Measurements from ENCODE around the gene SLC17A9.

Gene SLC17A9

GRCh38 chr20:62910777-62911497 lies 41.6 kb upstream of the SLC17A9 start:
- Histone ChIP-seq H3K9me3 (ENCODE audit: control insufficient read depth in 2 of 2, low read length in 2 of 2) (no peaks in the 10 kb centered on the region), H3K27me3 (ENCODE audit: control insufficient read depth in 2 of 2, insufficient read depth in 2 of 2, low read length in 2 of 2) (no peaks in the 10 kb centered on the region), H3K36me3 (ENCODE audit: control insufficient read depth in 2 of 2, insufficient read depth in 2 of 2, low read length in 2 of 2) (peaks cover 69 to 72% of the 10 kb centered on the region in 2 donors), H3K9ac (ENCODE audit: low read depth in 1 of 2, low read length in 2 of 2) (no peak overlapping the region), H3K4me1 (ENCODE audit: control insufficient read depth in 2 of 2, insufficient read depth in 2 of 2, low read length in 2 of 2) (peaks cover 0 to 11% of the 10 kb centered on the region in 2 donors), H3K27ac (ENCODE audit: low read depth in 2 of 2, low read length in 2 of 2) (no peak overlapping the region), H3K4me3 (ENCODE audit: low read length in 2 of 2) (no peak overlapping the region)

GRCh38 chr20:62911701-62912280 lies 40.7 kb upstream of the SLC17A9 start:
- peaks cover 61 to 64% of the 10 kb centered on the region in 2 donors for H3K36me3 ChIP-seq (ENCODE audit: control insufficient read depth in 2 of 2, insufficient read depth in 2 of 2, low read length in 2 of 2)
- H3K9ac ChIP-seq (ENCODE audit: low read depth in 1 of 2, low read length in 2 of 2), result no peak overlapping the region
- no peaks in the 10 kb centered on the region for H3K27me3 ChIP-seq (ENCODE audit: control insufficient read depth in 2 of 2, insufficient read depth in 2 of 2, low read length in 2 of 2)
- no peaks in the 10 kb centered on the region for H3K9me3 ChIP-seq (ENCODE audit: control insufficient read depth in 2 of 2, low read length in 2 of 2)
- no peak overlapping the region for H3K4me3 ChIP-seq (ENCODE audit: low read length in 2 of 2)
- peaks cover 2 to 14% of the 10 kb centered on the region in 2 donors for H3K4me1 ChIP-seq (ENCODE audit: control insufficient read depth in 2 of 2, insufficient read depth in 2 of 2, low read length in 2 of 2)
- H3K27ac ChIP-seq (ENCODE audit: low read depth in 2 of 2, low read length in 2 of 2), result no peak overlapping the region

GRCh38 chr20:62913043-62913630 lies 39.4 kb upstream of the SLC17A9 start:
- H3K9me3 ChIP-seq (ENCODE audit: control insufficient read depth in 2 of 2, low read length in 2 of 2), result no peaks in the 10 kb centered on the region
- H3K27ac ChIP-seq (ENCODE audit: low read depth in 2 of 2, low read length in 2 of 2), result no peak overlapping the region
- H3K4me1 ChIP-seq (ENCODE audit: control insufficient read depth in 2 of 2, insufficient read depth in 2 of 2, low read length in 2 of 2), result peaks cover 13 to 23% of the 10 kb centered on the region in 2 donors
- peaks cover 50% of the 10 kb centered on the region in 2 donors for H3K36me3 ChIP-seq (ENCODE audit: control insufficient read depth in 2 of 2, insufficient read depth in 2 of 2, low read length in 2 of 2)
- no peaks in the 10 kb centered on the region for H3K27me3 ChIP-seq (ENCODE audit: control insufficient read depth in 2 of 2, insufficient read depth in 2 of 2, low read length in 2 of 2)
- H3K4me3 ChIP-seq (ENCODE audit: low read length in 2 of 2), result no peak overlapping the region
- no peak overlapping the region for H3K9ac ChIP-seq (ENCODE audit: low read depth in 1 of 2, low read length in 2 of 2)

GRCh38 chr20:62914436-62914835 lies 38.1 kb upstream of the SLC17A9 start:
- Histone ChIP-seq H3K27ac (ENCODE audit: low read depth in 2 of 2, low read length in 2 of 2) (no peak overlapping the region), H3K27me3 (ENCODE audit: control insufficient read depth in 2 of 2, insufficient read depth in 2 of 2, low read length in 2 of 2) (no peaks in the 10 kb centered on the region), H3K4me1 (ENCODE audit: control insufficient read depth in 2 of 2, insufficient read depth in 2 of 2, low read length in 2 of 2) (peaks cover 17 to 27% of the 10 kb centered on the region in 2 donors), H3K9ac (ENCODE audit: low read depth in 1 of 2, low read length in 2 of 2) (no peak overlapping the region), H3K36me3 (ENCODE audit: control insufficient read depth in 2 of 2, insufficient read depth in 2 of 2, low read length in 2 of 2) (peaks cover 37% of the 10 kb centered on the region in 2 donors), H3K9me3 (ENCODE audit: control insufficient read depth in 2 of 2, low read length in 2 of 2) (no peaks in the 10 kb centered on the region), H3K4me3 (ENCODE audit: low read length in 2 of 2) (no peak overlapping the region)

GRCh38 chr20:62914970-62915457 lies 37.5 kb upstream of the SLC17A9 start:
- H3K36me3 ChIP-seq (ENCODE audit: control insufficient read depth in 2 of 2, insufficient read depth in 2 of 2, low read length in 2 of 2), result peaks cover 32 to 33% of the 10 kb centered on the region in 2 donors
- H3K27me3 ChIP-seq (ENCODE audit: control insufficient read depth in 2 of 2, insufficient read depth in 2 of 2, low read length in 2 of 2), result no peaks in the 10 kb centered on the region
- no peak overlapping the region for H3K9ac ChIP-seq (ENCODE audit: low read depth in 1 of 2, low read length in 2 of 2)
- no peak overlapping the region for H3K27ac ChIP-seq (ENCODE audit: low read depth in 2 of 2, low read length in 2 of 2)
- H3K9me3 ChIP-seq (ENCODE audit: control insufficient read depth in 2 of 2, low read length in 2 of 2), result no peaks in the 10 kb centered on the region
- peak overlapping the region in 1 of 2 donors; percentile 46 for H3K4me3 ChIP-seq (ENCODE audit: low read length in 2 of 2)
- peaks cover 19 to 31% of the 10 kb centered on the region in 2 donors for H3K4me1 ChIP-seq (ENCODE audit: control insufficient read depth in 2 of 2, insufficient read depth in 2 of 2, low read length in 2 of 2)

- peaks cover 13 to 14% of the 10 kb centered on the region in 2 donors for H3K36me3 ChIP-seq (ENCODE audit: control insufficient read depth in 2 of 2, insufficient read depth in 2 of 2, low read length in 2 of 2)
- H3K4me3 ChIP-seq (ENCODE audit: low read length in 2 of 2), result no peak overlapping the region
- H3K4me1 ChIP-seq (ENCODE audit: control insufficient read depth in 2 of 2, insufficient read depth in 2 of 2, low read length in 2 of 2), result peaks cover 33 to 40% of the 10 kb centered on the region in 2 donors
- H3K9ac ChIP-seq (ENCODE audit: low read depth in 1 of 2, low read length in 2 of 2), result no peak overlapping the region
- no peaks in the 10 kb centered on the region for H3K9me3 ChIP-seq (ENCODE audit: control insufficient read depth in 2 of 2, low read length in 2 of 2)
- no peak overlapping the region for H3K27ac ChIP-seq (ENCODE audit: low read depth in 2 of 2, low read length in 2 of 2)
- H3K27me3 ChIP-seq (ENCODE audit: control insufficient read depth in 2 of 2, insufficient read depth in 2 of 2, low read length in 2 of 2), result no peaks in the 10 kb centered on the region
Observed at GRCh38 chr20:62916703-62917476, 35.6 kb upstream of the SLC17A9 start.

- H3K9me3 ChIP-seq (ENCODE audit: control insufficient read depth in 2 of 2, low read length in 2 of 2), result no peaks in the 10 kb centered on the region
- peaks cover 9% of the 10 kb centered on the region in 2 donors for H3K36me3 ChIP-seq (ENCODE audit: control insufficient read depth in 2 of 2, insufficient read depth in 2 of 2, low read length in 2 of 2)
- H3K9ac ChIP-seq (ENCODE audit: low read depth in 1 of 2, low read length in 2 of 2), result no peak overlapping the region
- H3K4me3 ChIP-seq (ENCODE audit: low read length in 2 of 2), result no peak overlapping the region
- H3K4me1 ChIP-seq (ENCODE audit: control insufficient read depth in 2 of 2, insufficient read depth in 2 of 2, low read length in 2 of 2), result peaks cover 39 to 48% of the 10 kb centered on the region in 2 donors
- no peak overlapping the region for H3K27ac ChIP-seq (ENCODE audit: low read depth in 2 of 2, low read length in 2 of 2)
- H3K27me3 ChIP-seq (ENCODE audit: control insufficient read depth in 2 of 2, insufficient read depth in 2 of 2, low read length in 2 of 2), result no peaks in the 10 kb centered on the region
Observed at GRCh38 chr20:62917720-62918119, 34.8 kb upstream of the SLC17A9 start.

- peaks cover 43 to 52% of the 10 kb centered on the region in 2 donors for H3K4me1 ChIP-seq (ENCODE audit: control insufficient read depth in 2 of 2, insufficient read depth in 2 of 2, low read length in 2 of 2)
- no peak overlapping the region for H3K27ac ChIP-seq (ENCODE audit: low read depth in 2 of 2, low read length in 2 of 2)
- H3K27me3 ChIP-seq (ENCODE audit: control insufficient read depth in 2 of 2, insufficient read depth in 2 of 2, low read length in 2 of 2), result no peaks in the 10 kb centered on the region
- H3K9ac ChIP-seq (ENCODE audit: low read depth in 1 of 2, low read length in 2 of 2), result no peak overlapping the region
- H3K4me3 ChIP-seq (ENCODE audit: low read length in 2 of 2), result peak overlapping the region in 1 of 2 donors; percentile 9
- no peaks in the 10 kb centered on the region for H3K9me3 ChIP-seq (ENCODE audit: control insufficient read depth in 2 of 2, low read length in 2 of 2)
- peaks cover 5 to 6% of the 10 kb centered on the region in 2 donors for H3K36me3 ChIP-seq (ENCODE audit: control insufficient read depth in 2 of 2, insufficient read depth in 2 of 2, low read length in 2 of 2)
Observed at GRCh38 chr20:62918147-62918546, 34.4 kb upstream of the SLC17A9 start.

- Histone ChIP-seq H3K27ac (ENCODE audit: low read depth in 2 of 2, low read length in 2 of 2) (no peak overlapping the region), H3K27me3 (ENCODE audit: control insufficient read depth in 2 of 2, insufficient read depth in 2 of 2, low read length in 2 of 2) (no peaks in the 10 kb centered on the region), H3K4me1 (ENCODE audit: control insufficient read depth in 2 of 2, insufficient read depth in 2 of 2, low read length in 2 of 2) (peaks cover 48 to 59% of the 10 kb centered on the region in 2 donors), H3K9me3 (ENCODE audit: control insufficient read depth in 2 of 2, low read length in 2 of 2) (no peaks in the 10 kb centered on the region), H3K36me3 (ENCODE audit: control insufficient read depth in 2 of 2, insufficient read depth in 2 of 2, low read length in 2 of 2) (no peaks in the 10 kb centered on the region), H3K4me3 (ENCODE audit: low read length in 2 of 2) (peak overlapping the region in 1 of 2 donors; percentile 15), H3K9ac (ENCODE audit: low read depth in 1 of 2, low read length in 2 of 2) (no peak overlapping the region)
Observed at GRCh38 chr20:62918831-62919230, 33.7 kb upstream of the SLC17A9 start.
